GM12878 (cell line): ENCODE measurements around the gene IGSF23. TPM values are rescaled to one million over a fixed set of nuclear protein-coding genes. Genes with fewer than 3 reads are reported as not detected.

Experiments used
- ATAC-seq: fragments of 200-7000 bp; cut with Tn5 transposase; 3 replicates; pipeline ENCODE4 v1.9.1; 2020; ENCODE audit warnings: mild to moderate bottlenecking, moderate library complexity
- BruUV-seq: library from RNA; stranded (reverse); fragments of 400-500 nt; replicated peaks from 2 replicates; lab custom pipeline; 2021; lab: Mats Ljungman, UMichigan
- CTCF ChIA-PET: fragments of 300-600 bp; sonication (Branson Sonifier 250); formaldehyde crosslinking; extraction: SDS; loops from one replicate; lab custom pipeline; 2021; ENCODE audit warnings: inconsistent platforms; lab: Yijun Ruan, JAX
- POLR2A ChIA-PET: fragments of 350-600 bp; formaldehyde crosslinking; extraction: SDS; loops from one replicate; lab custom pipeline; 2021; ENCODE audit warnings: inconsistent platforms; lab: Charles Lee
- RAD21 ChIA-PET: fragments of 300-600 bp; sonication (Branson Sonifier 250); formaldehyde crosslinking; loops from one replicate; lab custom pipeline; 2023; ENCODE audit warnings: antibody characterized with exemption; ENCODE audit not compliant: unreplicated experiment; lab: Charles Lee
- SMC1A ChIA-PET: fragments of 300-600 bp; sonication (Branson Sonifier 250); formaldehyde crosslinking; loops from one replicate; lab custom pipeline; 2023; ENCODE audit not compliant: unreplicated experiment, uncharacterized antibody; lab: Charles Lee
- DNase-seq: peaks from one replicate; pipeline ENCODE4 v3.0.0-alpha.2; 2011; ENCODE audit warnings: low read depth, low spot score
- FAIRE-seq: peaks from 3 replicates; lab custom pipeline; 2011; peaks lifted over from hg19 to GRCh38; lab: Jason Lieb, UNC
- H2AFZ ChIP-seq: 2 replicates; pipeline ENCODE4 v1.6.0; 2011; ENCODE audit warnings: low read depth, low read length, control low read depth; ENCODE audit not compliant: control insufficient read depth
- H3K27ac ChIP-seq: 2 replicates; pipeline ENCODE4 v1.5.1; 2011; ENCODE audit warnings: control low read depth; ENCODE audit not compliant: control insufficient read depth, insufficient read depth
- H3K27me3 ChIP-seq, 2 experiments: replicated peaks in 1 of 2; 2 replicates each; pipeline versions ENCODE4 v1.6.0 to v1.6.1; 2011; ENCODE audit warnings: low read length in 1 of 2; ENCODE audit not compliant: control insufficient read depth in 2 of 2, insufficient read depth in 2 of 2
- H3K36me3 ChIP-seq, 2 experiments: 2 replicates each; pipeline ENCODE4 v1.5.1; 2011; ENCODE audit warnings: low read length in 1 of 2; ENCODE audit not compliant: control insufficient read depth in 2 of 2, insufficient read depth in 2 of 2
- H3K4me1 ChIP-seq: 2 replicates; pipeline ENCODE4 v1.6.1; 2011; ENCODE audit warnings: mild to moderate bottlenecking, low read length, moderate library complexity, mixed read lengths; ENCODE audit not compliant: control insufficient read depth, insufficient read depth
- H3K4me2 ChIP-seq: 2 replicates; pipeline ENCODE4 v1.6.0; 2011; ENCODE audit warnings: control low read depth; ENCODE audit not compliant: control insufficient read depth, insufficient read depth
- H3K4me3 ChIP-seq: fragments of 200-600 bp; sonication (generic); 2 replicates; pipeline ENCODE4 v1.5.1; 2016
- H3K79me2 ChIP-seq: 2 replicates; pipeline ENCODE4 v1.6.0; 2011; ENCODE audit warnings: low read length; ENCODE audit not compliant: control insufficient read depth, insufficient read depth
- H3K9ac ChIP-seq: 2 replicates; pipeline ENCODE4 v1.8.0; 2011; ENCODE audit warnings: low read length, control low read depth, mixed read lengths; ENCODE audit not compliant: control insufficient read depth, insufficient read depth
- H3K9me3 ChIP-seq: replicated peaks from 3 replicates; pipeline ENCODE4 v1.5.1; 2011; ENCODE audit warnings: mild to moderate bottlenecking, low read length; ENCODE audit not compliant: control insufficient read depth, insufficient read depth
- H4K20me1 ChIP-seq: 2 replicates; pipeline ENCODE4 v1.6.0; 2011; ENCODE audit not compliant: control insufficient read depth, insufficient read depth
- BRCA1 ChIP-seq: IDR thresholded peaks from 2 replicates; pipeline ENCODE4 v1.6.1; 2011; ENCODE audit warnings: low read depth, low read length, improper control_type of control experiment
- NFYB ChIP-seq: IDR thresholded peaks from 2 replicates; pipeline ENCODE4 v1.6.1; 2011; ENCODE audit warnings: low read depth, mild to moderate bottlenecking, low read length, improper control_type of control experiment, moderate library complexity; ENCODE audit not compliant: insufficient read depth
- WGBS: methylation state at CpG from one replicate; pipeline ENCODE4 v1.1.6; 2016; ENCODE audit warnings: low lambda C conversion rate; ENCODE audit not compliant: insufficient replicate concordance, insufficient coverage; ENCODE audit errors: missing lambda C conversion rate; 5-methylcytosine and 5-hydroxymethylcytosine counted together
- in situ Hi-C: fragments of 300-500 bp; cut with MboI; formaldehyde crosslinking; loops from 9 replicates; pipeline ENCODE4 v1.14.3; 2018; ENCODE audit warnings: mixed read lengths
- intact Hi-C: fragments of 100-400 bp; cut with micrococcal nuclease; formaldehyde crosslinking; loops from one replicate; pipeline ENCODE4 v1.14.2; 2022; ENCODE audit not compliant: unreplicated experiment
- polyA plus RNA-seq, 11 experiments: library from polyadenylated mRNA; depleted of rRNA in 4 of 11; unstranded in 6 of 11; stranded (reverse) in 5 of 11; fragments of >200 nt; fragmentation: Nextera tagmentation in 4 of 11; fragmentation: Illumina TruSeq in 1 of 11; extraction: Ambion mirVana in 4 of 11; extraction: Trizol in 1 of 11; gene quantifications; 1 replicate in 1 of 11; 2 replicates in 10 of 11; pipeline versions ENCODE4 v1.2.1 to v1.2.3, GENCODE V29; 2011 to 2016; ENCODE audit warnings: inconsistent platforms in 2 of 11, missing spikeins in 2 of 11, low read depth in 1 of 11
- total RNA-seq, 4 experiments: library from RNA; depleted of rRNA in 3 of 4; stranded (reverse); fragments of >200 nt in 3 of 4; fragmentation: Illumina TruSeq in 1 of 4; extraction: Trizol in 1 of 4; gene quantifications; 2 replicates each; pipeline versions ENCODE4 v1.2.1 to v1.2.3, GENCODE V29; 2013 to 2021
- TF ChIP-seq, protein P1 (sequence below): fragments of 450-650 bp; IDR thresholded peaks from 2 replicates; pipeline ENCODE4 v1.6.1; 2017; ENCODE audit warnings: low read depth, mild to moderate bottlenecking, moderate library complexity
- TF ChIP-seq, protein P2 (sequence below): fragments of 450-650 bp; IDR thresholded peaks from 2 replicates; pipeline ENCODE4 v1.6.1; 2017; ENCODE audit warnings: mild to moderate bottlenecking, moderate library complexity
- TF ChIP-seq, protein P3 (sequence below): fragments of 450-650 bp; IDR thresholded peaks from 2 replicates; pipeline ENCODE4 v1.6.1; 2017; ENCODE audit warnings: mild to moderate bottlenecking, low read depth, inconsistent platforms; ENCODE audit not compliant: poor library complexity, severe bottlenecking
- TF ChIP-seq, protein P4 (sequence below): IDR thresholded peaks from 2 replicates; pipeline ENCODE4 v1.6.1; 2012; ENCODE audit warnings: low read depth, low read length, improper control_type of control experiment
- TF ChIP-seq, protein P5 (sequence below): fragments of 450-650 bp; formaldehyde crosslinking; IDR thresholded peaks from 2 replicates; pipeline ENCODE4 v1.4.0; 2022; ENCODE audit warnings: mild to moderate bottlenecking, moderate library complexity

Gene IGSF23
- total and polyA plus RNA-seq, 10 of the 15 experiments (the other 5 are each of a cell fraction or from before 2014, with no cell fraction given), result not detected

DNA sequence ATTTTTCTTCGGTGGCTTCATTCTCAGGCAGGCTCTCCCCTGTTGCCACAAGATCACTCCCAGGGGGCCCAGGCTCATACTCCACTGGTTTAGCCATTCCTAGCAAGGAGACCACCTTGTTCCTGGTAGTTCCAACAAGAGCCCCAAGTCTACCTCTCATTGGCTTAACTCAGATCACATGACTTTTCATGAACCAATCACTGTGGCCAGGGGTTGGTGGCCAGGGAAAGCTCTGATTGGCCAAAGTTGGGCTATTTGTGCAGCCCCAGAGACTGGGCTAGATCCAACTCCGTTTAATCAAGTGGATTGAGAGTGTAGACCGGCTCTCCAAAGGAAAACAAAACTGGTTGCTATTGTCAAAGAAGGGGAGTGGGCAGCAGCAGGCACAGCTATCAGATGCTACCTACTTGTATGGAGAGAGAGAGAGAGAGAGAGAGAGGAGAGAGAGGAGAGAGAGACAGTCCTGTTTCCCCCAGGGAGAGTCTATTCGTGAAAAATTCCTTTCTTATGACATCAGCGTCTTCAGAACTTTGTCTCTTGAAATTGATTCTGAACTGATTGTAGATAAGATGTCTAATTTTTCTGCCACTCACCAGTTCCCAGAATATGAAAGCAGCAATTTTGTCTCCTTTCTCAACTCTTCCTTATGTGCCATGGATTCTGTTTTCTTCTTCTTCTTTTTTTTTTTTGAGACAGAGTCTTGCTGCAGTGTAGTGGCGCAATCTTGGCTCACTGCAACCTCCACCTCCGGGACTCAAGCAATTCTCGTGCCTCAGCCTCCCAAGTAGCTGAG lies 63.9 kb downstream of the IGSF23 start:
- ChIA-PET POLR2A (interaction anchor here (1.2 kb wide), 1 partner anchor 13 kb away, joined by 3 read pairs; no protein-coding TSS in a partner anchor), SMC1A (no interaction called here), RAD21 (interaction anchor here (1.0 kb wide), 1 partner anchor 106 kb away, joined by 3 read pairs; no protein-coding TSS in a partner anchor), CTCF (no interaction called here)
- Histone ChIP-seq H3K9ac (no peak overlapping the region), H3K27me3 (no peaks in the 10 kb centered on the region), H2AFZ (no peak overlapping the region), H4K20me1 (no peaks in the 10 kb centered on the region), H3K27ac (no peak overlapping the region), H3K9me3 (peaks cover 2% of the 10 kb centered on the region; the same call in 2 of the 3 replicates), H3K4me2 (no peak overlapping the region), H3K4me1 (peaks cover 1% of the 10 kb centered on the region), H3K36me3 (no peaks in the 10 kb centered on the region), H3K79me2 (no peaks in the 10 kb centered on the region), H3K4me3 (no peak overlapping the region)
- in situ Hi-C loops, result no loop called here
- BruUV-seq, result no TSS peak
- ATAC-seq, result no peak
- intact Hi-C loops, result no loop called here
- WGBS, result 43% methylated on average over 8 of the region's 8 CpGs
- DNase-seq, result no peak
- FAIRE-seq, result no peak
- TF ChIP-seq, protein P1, sequence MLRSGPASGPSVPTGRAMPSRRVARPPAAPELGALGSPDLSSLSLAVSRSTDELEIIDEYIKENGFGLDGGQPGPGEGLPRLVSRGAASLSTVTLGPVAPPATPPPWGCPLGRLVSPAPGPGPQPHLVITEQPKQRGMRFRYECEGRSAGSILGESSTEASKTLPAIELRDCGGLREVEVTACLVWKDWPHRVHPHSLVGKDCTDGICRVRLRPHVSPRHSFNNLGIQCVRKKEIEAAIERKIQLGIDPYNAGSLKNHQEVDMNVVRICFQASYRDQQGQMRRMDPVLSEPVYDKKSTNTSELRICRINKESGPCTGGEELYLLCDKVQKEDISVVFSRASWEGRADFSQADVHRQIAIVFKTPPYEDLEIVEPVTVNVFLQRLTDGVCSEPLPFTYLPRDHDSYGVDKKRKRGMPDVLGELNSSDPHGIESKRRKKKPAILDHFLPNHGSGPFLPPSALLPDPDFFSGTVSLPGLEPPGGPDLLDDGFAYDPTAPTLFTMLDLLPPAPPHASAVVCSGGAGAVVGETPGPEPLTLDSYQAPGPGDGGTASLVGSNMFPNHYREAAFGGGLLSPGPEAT, result no peak
- TF ChIP-seq NFYB (peak; percentile 87), BRCA1 (no peak)
- TF ChIP-seq, protein P2, sequence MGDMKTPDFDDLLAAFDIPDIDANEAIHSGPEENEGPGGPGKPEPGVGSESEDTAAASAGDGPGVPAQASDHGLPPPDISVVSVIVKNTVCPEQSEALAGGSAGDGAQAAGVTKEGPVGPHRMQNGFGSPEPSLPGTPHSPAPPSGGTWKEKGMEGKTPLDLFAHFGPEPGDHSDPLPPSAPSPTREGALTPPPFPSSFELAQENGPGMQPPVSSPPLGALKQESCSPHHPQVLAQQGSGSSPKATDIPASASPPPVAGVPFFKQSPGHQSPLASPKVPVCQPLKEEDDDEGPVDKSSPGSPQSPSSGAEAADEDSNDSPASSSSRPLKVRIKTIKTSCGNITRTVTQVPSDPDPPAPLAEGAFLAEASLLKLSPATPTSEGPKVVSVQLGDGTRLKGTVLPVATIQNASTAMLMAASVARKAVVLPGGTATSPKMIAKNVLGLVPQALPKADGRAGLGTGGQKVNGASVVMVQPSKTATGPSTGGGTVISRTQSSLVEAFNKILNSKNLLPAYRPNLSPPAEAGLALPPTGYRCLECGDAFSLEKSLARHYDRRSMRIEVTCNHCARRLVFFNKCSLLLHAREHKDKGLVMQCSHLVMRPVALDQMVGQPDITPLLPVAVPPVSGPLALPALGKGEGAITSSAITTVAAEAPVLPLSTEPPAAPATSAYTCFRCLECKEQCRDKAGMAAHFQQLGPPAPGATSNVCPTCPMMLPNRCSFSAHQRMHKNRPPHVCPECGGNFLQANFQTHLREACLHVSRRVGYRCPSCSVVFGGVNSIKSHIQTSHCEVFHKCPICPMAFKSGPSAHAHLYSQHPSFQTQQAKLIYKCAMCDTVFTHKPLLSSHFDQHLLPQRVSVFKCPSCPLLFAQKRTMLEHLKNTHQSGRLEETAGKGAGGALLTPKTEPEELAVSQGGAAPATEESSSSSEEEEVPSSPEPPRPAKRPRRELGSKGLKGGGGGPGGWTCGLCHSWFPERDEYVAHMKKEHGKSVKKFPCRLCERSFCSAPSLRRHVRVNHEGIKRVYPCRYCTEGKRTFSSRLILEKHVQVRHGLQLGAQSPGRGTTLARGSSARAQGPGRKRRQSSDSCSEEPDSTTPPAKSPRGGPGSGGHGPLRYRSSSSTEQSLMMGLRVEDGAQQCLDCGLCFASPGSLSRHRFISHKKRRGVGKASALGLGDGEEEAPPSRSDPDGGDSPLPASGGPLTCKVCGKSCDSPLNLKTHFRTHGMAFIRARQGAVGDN, result no peak
- TF ChIP-seq, protein P3, sequence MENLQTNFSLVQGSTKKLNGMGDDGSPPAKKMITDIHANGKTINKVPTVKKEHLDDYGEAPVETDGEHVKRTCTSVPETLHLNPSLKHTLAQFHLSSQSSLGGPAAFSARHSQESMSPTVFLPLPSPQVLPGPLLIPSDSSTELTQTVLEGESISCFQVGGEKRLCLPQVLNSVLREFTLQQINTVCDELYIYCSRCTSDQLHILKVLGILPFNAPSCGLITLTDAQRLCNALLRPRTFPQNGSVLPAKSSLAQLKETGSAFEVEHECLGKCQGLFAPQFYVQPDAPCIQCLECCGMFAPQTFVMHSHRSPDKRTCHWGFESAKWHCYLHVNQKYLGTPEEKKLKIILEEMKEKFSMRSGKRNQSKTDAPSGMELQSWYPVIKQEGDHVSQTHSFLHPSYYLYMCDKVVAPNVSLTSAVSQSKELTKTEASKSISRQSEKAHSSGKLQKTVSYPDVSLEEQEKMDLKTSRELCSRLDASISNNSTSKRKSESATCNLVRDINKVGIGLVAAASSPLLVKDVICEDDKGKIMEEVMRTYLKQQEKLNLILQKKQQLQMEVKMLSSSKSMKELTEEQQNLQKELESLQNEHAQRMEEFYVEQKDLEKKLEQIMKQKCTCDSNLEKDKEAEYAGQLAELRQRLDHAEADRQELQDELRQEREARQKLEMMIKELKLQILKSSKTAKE, result no peak
- TF ChIP-seq, protein P4, sequence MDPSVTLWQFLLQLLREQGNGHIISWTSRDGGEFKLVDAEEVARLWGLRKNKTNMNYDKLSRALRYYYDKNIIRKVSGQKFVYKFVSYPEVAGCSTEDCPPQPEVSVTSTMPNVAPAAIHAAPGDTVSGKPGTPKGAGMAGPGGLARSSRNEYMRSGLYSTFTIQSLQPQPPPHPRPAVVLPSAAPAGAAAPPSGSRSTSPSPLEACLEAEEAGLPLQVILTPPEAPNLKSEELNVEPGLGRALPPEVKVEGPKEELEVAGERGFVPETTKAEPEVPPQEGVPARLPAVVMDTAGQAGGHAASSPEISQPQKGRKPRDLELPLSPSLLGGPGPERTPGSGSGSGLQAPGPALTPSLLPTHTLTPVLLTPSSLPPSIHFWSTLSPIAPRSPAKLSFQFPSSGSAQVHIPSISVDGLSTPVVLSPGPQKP, result no peak
- TF ChIP-seq, protein P5, sequence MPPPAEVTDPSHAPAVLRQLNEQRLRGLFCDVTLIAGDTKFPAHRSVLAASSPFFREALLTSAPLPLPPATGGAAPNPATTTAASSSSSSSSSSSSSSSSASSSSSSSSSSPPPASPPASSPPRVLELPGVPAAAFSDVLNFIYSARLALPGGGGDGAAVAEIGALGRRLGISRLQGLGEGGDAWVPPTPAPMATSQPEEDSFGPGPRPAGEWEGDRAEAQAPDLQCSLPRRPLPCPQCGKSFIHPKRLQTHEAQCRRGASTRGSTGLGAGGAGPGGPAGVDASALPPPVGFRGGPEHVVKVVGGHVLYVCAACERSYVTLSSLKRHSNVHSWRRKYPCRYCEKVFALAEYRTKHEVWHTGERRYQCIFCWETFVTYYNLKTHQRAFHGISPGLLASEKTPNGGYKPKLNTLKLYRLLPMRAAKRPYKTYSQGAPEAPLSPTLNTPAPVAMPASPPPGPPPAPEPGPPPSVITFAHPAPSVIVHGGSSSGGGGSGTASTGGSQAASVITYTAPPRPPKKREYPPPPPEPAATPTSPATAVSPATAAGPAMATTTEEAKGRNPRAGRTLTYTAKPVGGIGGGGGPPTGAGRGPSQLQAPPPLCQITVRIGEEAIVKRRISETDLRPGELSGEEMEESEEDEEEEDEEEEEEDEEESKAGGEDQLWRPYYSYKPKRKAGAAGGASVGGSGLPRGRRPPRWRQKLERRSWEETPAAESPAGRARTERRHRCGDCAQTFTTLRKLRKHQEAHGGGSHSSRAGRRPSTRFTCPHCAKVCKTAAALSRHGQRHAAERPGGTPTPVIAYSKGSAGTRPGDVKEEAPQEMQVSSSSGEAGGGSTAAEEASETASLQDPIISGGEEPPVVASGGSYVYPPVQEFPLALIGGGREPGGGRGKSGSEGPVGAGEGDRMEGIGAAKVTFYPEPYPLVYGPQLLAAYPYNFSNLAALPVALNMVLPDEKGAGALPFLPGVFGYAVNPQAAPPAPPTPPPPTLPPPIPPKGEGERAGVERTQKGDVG (CRISPR knock-in tag), result no peak
